Daoy (cell line): ENCODE data around the gene PRORP. TPM values are rescaled to one million over a fixed set of nuclear protein-coding genes. Genes with fewer than 3 reads are reported as not detected.
"Not testable (repeated sequence)": the region's sequence is repeated elsewhere in the genome, so short reads cannot be mapped to it uniquely, and the experiment has no call there.

ENCODE experiments used
- DNase-seq: peaks from one replicate; pipeline ENCODE4 v3.0.0-alpha.2; 2015; ENCODE audit warnings: low read depth
- total RNA-seq: library from RNA; depleted of rRNA; stranded (reverse); fragments of >200 nt; shearing (Covaris generic); gene quantifications from 2 replicates; pipeline ENCODE4 v1.2.3, GENCODE V29; 2014; rRNA removed

PRORP gene
- 50.0 and 73.2 TPM in 2 replicates for total RNA-seq

DNA sequence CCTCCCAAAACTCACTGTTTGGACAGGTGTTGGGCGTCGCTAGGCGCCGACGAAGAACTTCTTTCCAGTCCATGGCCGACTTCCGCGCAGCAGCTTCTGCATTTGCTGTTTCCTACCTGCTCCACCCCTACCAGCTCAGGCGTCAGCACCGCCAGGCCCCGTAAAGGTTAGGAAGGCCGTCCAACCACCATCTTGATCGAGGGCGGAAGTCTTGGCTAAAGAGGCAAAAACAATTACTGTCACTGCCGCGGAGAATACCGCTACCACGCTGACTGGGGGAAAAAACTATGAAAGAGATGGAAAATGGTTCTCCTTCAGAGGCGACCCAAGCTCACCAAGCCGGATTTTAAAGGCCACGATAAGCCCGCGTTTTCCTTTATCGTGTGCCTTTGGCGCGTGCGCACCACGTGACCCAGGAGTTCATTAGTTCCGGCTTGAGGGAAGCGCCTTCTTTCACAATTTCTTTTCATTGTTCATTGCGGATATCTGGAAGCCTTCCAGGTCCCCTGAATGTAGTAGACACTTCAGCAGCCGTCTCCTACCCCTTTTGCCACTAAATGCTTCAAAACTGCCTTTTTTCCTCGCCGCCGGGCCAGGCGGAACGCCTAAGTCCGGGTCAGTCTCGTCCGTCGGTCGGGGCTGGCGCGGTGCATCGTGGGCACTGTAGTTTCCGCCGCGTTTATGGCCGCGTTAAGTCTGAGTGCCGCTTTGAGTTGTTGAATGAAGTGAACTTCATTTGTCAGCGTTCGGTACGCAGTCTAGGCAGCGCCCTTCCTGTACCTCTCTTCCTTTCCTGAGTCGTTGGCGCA lies at the start of gene PRORP, which contains the start of gene PPP2R3C:
PRORP (plus strand) TSS at position 666 of the 809 bp plus-strand sequence. CDS start 694 bp downstream, outside the sequence.
PPP2R3C (minus strand) TSS at position 104 of the 809 bp plus-strand sequence; CDS start at position 73, 31 bp downstream.
- DNase-seq = peak; percentile 99

- no peak for DNase-seq
These were observed 48.9 kb upstream of the PRORP start for GRCh38 chr14:35073486-35073885.

GRCh38 chr14:35078082-35078481 lies 44.3 kb upstream of the PRORP start:
- DNase-seq = no peak

- DNase-seq = no peak
These were observed 42.6 kb upstream of the PRORP start for GRCh38 chr14:35079742-35080141.

DNA sequence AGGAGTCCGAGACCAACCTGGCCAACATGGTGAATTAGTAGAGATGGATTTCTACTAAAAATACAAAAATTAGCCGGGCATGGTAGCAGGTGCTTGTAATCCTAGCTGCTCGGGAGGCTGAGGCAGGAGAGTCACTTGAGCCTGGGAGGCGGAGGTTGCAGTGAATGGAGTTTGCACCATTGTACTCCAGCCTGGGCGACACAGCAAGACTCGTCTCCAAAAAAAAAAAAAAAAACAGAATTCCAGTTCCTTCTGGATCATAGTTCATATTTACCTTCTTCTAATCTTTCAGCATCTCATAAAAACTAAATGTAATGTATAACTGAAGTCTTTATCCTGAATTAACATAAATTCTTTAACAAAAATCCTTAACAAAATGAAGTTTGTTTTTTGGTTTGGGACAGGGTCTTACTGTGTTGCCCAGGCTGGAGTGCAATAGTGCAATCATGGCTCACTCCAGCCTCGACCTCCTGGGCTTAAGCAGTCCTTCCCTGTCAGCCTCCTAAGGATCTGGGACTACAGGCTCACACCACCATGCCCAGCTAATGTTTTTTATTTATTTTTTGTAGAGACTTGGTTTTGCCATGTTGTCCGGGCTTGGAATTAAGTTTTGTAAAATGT lies 38.7 kb upstream of the PRORP start:
- DNase-seq = no peak

GRCh38 chr14:35085441-35085840 lies 36.9 kb upstream of the PRORP start:
- DNase-seq = no peak

DNA sequence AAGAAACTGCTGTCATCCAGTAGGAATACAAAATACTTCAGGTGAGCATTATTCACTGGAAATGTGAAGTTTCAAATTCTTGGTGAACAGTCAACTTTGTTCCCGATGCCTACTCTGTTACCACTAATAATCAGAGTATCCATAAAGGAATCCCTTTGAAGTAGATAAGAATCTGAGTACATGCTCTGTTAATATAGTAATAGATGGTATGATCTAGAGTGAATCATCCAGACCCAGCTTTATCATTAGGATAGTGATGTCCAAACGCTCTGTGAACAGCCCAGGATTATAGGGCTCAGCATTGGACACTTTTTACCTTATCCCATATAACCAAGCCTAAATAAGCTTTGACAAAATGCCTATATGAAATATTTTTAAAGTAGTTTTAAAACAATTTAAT lies 33.8 kb upstream of the PRORP start:
- DNase-seq = no peak

GRCh38 chr14:35094645-35095044 lies 27.7 kb upstream of the PRORP start:
- not testable (repeated sequence) for DNase-seq

GRCh38 chr14:35107866-35108265 lies 14.5 kb upstream of the PRORP start:
- no peak for DNase-seq

DNA sequence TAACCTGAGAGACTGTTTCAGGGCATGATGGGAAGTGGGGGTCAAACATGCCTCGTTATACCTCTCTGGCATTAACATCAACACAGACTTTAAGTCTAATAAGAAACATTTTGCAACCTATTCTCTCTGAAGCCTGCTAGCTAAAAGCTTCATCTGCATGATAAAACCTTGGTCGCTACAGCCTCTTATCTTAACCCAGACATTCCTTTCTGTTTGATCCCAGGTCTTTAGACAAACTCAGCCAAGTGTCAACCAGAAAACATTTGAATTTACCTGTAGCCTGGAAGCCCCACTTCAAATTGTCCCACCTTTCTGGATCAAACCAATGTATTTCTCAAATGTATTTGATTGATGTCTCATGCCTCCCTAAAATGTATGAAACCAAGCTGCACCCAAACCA lies 9.7 kb upstream of the PRORP start:
- DNase-seq = no peak

DNA sequence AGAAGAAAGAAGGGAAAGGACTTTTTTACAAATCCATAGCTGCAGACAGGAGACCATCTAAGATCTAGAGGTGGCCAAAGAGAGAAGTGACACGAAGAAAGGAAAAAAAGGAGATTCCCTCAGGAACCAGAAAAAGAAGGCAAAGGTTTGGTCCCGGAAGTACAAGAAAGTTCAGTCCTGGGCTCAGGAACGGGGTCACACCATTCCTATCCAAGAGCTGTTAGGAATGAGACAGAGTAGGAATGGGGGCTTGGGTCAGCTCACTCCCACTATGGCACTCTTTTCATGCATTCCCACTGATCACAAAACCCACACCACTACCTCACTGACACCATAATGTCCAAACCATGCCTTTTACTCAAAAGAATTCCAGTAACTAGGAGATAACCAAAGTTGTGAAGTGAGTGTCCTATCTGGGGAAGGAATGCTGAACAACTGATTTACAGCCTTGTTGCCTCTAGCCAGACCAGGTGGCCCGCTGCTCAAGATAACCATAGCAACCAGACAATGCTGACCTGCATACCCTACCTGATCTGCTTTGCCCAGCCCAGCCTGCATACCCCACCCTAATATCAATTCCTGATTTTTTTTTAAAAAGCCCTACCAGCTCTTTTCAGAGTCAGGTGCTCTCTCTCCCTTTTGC lies 8.9 kb upstream of the PRORP start:
- no peak for DNase-seq

GRCh38 chr14:35114036-35114435 lies 8.3 kb upstream of the PRORP start:
- DNase-seq = no peak

- no peak for DNase-seq
These were observed 6.1 kb upstream of the PRORP start for GRCh38 chr14:35116242-35116641.

DNA sequence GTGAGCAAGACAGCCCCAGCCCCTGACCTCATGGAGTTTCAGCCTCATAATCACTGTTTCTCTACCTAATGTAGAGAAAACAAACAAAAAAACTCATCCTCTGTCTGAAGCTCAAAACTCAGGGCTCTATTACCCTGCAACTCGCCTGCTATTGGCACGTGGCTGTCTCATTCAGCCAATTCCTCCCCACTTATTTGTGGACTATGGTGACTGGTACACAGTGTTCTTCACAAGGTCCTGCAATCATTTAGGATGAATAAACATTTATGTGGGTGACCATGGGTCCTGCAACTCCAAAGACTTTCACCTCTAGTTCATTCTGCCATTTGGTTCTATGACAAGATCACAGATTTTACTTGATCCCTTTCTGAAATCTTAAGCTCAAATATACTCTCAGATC lies 5.2 kb upstream of the PRORP start:
- no peak for DNase-seq

- peak; percentile 60 for DNase-seq
These were observed 1.1 kb upstream of the PRORP start for GRCh38 chr14:35121026-35121886.

DNA sequence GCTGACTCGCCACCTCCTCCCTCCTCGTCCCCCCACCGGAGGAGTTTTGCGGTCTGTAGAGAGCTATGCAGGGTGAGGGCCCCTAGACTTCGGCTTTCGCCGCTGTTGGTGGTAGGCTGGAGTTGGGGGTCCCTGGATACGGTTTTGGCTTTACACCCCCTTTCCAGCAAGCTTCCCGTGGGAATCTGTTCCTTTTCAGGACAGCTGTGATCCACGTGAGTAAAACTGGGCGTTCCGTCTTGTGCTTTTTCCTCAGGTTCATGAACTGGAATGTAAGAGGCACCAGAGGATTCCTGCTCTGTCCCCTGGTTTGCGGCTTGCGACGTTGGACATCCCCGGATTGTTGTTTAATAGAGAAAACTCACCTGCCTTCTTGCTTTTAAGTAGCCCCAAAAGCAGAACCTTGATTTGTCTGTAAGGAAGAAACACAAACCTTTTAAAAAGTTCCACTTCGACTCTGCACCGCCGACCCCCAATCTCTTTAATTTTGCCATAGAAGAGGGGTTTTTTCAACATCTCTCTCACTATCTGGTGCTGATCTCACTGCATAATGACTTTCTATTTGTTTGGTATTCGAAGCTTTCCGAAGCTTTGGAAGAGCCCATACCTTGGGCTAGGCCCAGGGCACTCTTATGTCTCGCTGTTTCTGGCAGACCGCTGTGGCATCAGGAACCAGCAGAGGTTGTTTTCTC lies 490 bp downstream of the PRORP start:
- peak; percentile 11 for DNase-seq

- no peak for DNase-seq
These were observed 994 bp downstream of the PRORP start for GRCh38 chr14:35123388-35123703.

- DNase-seq = no peak
These were observed 1.8 kb downstream of the PRORP start for GRCh38 chr14:35124127-35124526.

DNA sequence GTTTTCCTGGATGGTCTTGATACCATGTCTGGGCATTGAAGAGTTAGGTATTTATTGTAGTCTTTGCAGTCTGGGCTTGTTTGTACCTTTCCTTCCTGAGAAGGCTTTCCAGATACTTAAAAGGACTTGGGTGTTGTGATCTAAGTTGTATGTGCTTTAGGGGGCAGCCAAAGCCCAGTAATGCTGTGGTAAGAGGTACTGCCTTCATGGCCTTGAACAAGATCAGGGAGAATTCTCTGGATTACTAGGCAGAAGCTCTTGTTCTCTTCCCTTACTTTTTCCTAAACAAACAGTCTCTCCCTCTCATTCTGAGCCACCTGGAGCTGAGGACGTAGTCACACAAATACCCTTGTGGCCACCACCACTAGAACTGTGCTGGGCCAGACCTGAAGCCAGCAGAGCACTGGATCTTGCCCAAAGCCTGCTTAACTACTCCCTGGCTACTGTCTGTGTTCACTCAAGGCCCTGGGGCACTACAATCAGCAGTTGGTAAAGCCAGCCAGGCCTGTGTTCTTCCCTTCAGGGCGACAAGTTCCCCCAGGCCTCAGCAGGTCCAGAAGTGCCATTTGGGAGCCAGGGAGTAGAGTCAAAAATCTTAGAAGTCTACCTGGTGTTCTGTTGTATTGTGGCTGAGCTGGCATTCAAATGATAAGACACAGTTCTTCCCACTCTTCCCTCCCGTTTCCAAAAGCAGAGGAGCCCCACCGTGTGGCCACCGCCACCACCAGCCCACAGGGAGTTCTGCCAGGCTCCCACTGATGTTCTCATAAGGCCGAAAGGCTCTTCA lies 11.4 kb downstream of the PRORP start:
- DNase-seq = no peak

DNA sequence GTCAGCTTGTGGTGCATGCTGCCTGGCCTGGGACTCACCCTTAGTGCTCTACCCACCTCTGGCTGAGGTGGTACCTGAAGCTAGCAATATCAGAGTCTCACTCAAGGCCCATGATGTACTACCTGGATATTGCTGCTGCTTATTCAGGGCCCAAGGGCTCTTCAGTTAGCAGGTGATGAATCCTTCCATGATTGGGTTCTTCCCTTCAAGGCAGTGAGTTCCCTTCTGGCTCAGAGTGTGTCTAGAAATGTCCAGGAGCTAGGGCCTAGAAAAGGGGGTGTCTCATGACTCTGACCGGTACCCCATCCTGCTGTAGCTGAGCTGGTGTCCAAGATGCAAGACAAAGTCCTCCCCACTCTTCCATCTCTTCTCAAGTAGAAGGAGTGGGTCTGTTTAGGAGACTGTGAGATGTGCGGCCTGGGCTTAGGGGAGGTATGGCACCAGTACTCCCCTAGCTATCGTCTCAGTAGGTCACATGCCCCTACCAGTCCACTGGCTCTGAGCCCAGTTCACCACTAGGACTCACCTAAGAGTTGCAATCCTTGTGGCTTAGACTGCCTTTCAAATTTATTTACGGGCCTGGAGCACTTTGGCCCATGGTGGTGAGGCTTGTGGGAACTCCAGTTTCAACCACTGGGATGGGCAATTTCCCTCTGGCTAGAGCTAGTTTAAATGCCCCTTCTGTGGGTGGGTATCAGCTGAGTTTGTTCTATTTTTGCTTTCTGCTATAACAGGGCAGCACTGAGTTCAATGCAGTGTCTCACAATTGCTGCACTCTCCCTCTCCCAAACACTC lies 12.2 kb downstream of the PRORP start:
- no peak for DNase-seq
